Tibial nerve (tissue), 4 donors: ENCODE measurements around the gene CCDC194. TPM values are rescaled to one million over a fixed set of nuclear protein-coding genes. Genes with fewer than 3 reads are reported as not detected.
A peak's percentile ranks its signal among the peaks of the same experiment; 100 is the strongest.

Experiments used
- DNase-seq, 2 donors: peaks; one replicate each; pipeline ENCODE4 v3.0.0-alpha.2; 2019; ENCODE audit warnings: low spot score in 2 of 2
- H3K27ac ChIP-seq, 4 donors: fragments of 200-600 bp; sonication (generic) in 3 of 4; one replicate each; pipeline ENCODE4 v1.5.1; 2017 to 2019; ENCODE audit warnings: mild to moderate bottlenecking in 1 of 4
- H3K27me3 ChIP-seq, 2 donors: fragments of 200-600 bp; sonication (generic) in 1 of 2; one replicate each; pipeline versions ENCODE4 v1.5.1 to v1.6.0; 2017 to 2019
- H3K36me3 ChIP-seq, 3 donors: fragments of 200-600 bp; sonication (generic); one replicate each; pipeline ENCODE4 v1.5.1; 2018 to 2019
- H3K4me1 ChIP-seq, 4 donors: fragments of 200-600 bp; sonication (generic) in 3 of 4; one replicate each; pipeline ENCODE4 v1.5.1; 2017 to 2019
- H3K4me3 ChIP-seq, 4 donors: fragments of 200-600 bp; sonication (generic) in 3 of 4; one replicate each; pipeline ENCODE4 v1.5.1; 2017 to 2019; ENCODE audit warnings: mild to moderate bottlenecking in 1 of 4, moderate library complexity in 1 of 4
- H3K9me3 ChIP-seq, 4 donors: fragments of 200-600 bp; sonication (generic) in 3 of 4; one replicate each; pipeline ENCODE4 v1.5.1; 2017 to 2019
- CTCF ChIP-seq, 5 experiments: fragments of 200-600 bp in 3 of 5; fragments of 450-650 bp in 2 of 5; sonication (generic) in 3 of 5; IDR thresholded peaks; one replicate each; pipeline ENCODE4 v1.5.1; 2016 to 2019; ENCODE audit warnings: antibody characterized with exemption in 5 of 5, mild to moderate bottlenecking in 3 of 5, moderate library complexity in 2 of 5
- EP300 ChIP-seq, 2 donors: sonication (generic); formaldehyde crosslinking; IDR thresholded peaks; one replicate each; pipeline ENCODE4 v1.6.1; 2017; ENCODE audit warnings: antibody characterized with exemption in 2 of 2, mild to moderate bottlenecking in 1 of 2
- POLR2A ChIP-seq, 2 donors: fragments of 450-650 bp; IDR thresholded peaks; one replicate each; pipeline ENCODE4 v1.6.1; 2017; ENCODE audit warnings: antibody characterized with exemption in 2 of 2, mild to moderate bottlenecking in 2 of 2, moderate library complexity in 2 of 2
- WGBS, 2 donors: methylation state at CpG; one replicate each; pipeline ENCODE4 v1.1.5; 2018; 5-methylcytosine and 5-hydroxymethylcytosine counted together
- total RNA-seq, 4 donors: library from RNA; depleted of rRNA; stranded (reverse); fragments of >200 nt; gene quantifications; one replicate each; pipeline ENCODE4 v1.1.0, GENCODE V29; 2016

CCDC194 gene
- total RNA-seq, 4 donors from 2014 or later = 0.63 to 4.5 (median 2.0) TPM; not detected in 1

- Histone ChIP-seq H3K4me3 (no peak overlapping the region), H3K36me3 (peaks cover 0 to 38% (median 0%) of the 10 kb centered on the region in 3 donors), H3K27ac (no peak overlapping the region), H3K9me3 (no peaks in the 10 kb centered on the region), H3K4me1 (peaks cover 0 to 39% (median 9%) of the 10 kb centered on the region in 4 donors), H3K27me3 (no peaks in the 10 kb centered on the region)
- no peak for DNase-seq
- 80 to 82% methylated on average over 7 of the region's 7 CpGs for WGBS, 2 donors
- no peak for TF ChIP-seq CTCF (IDR thresholded peaks at IDR 0.05)
Observed at GRCh38 chr19:17341845-17342244, 52.2 kb downstream of the CCDC194 start.

- TF ChIP-seq CTCF (IDR thresholded peaks at IDR 0.05) (no peak), POLR2A (IDR thresholded peaks at IDR 0.05) (no peak), EP300 (IDR thresholded peaks at IDR 0.05) (no peak)
- no peaks in the 10 kb centered on the region for H3K9me3 ChIP-seq
Observed at GRCh38 chr19:17341386-17341785, 52.6 kb downstream of the CCDC194 start.

GRCh38 chr19:17340871-17341357, 53.1 kb downstream of the CCDC194 start:
- 51 to 66% methylated on average over 17 of the region's 17 CpGs for WGBS, 2 donors
- Histone ChIP-seq H3K36me3 (peaks cover 0 to 38% (median 0%) of the 10 kb centered on the region in 3 donors), H3K4me1 (peaks cover 0 to 36% (median 9%) of the 10 kb centered on the region in 4 donors), H3K27me3 (no peaks in the 10 kb centered on the region), H3K4me3 (no peak overlapping the region), H3K9me3 (no peaks in the 10 kb centered on the region), H3K27ac (peak overlapping the region in 1 of 4 donors; percentile 34)
- TF ChIP-seq CTCF (IDR thresholded peaks at IDR 0.05) = no peak
- TF ChIP-seq POLR2A (IDR thresholded peaks at IDR 0.05) = no peak
- TF ChIP-seq EP300 (IDR thresholded peaks at IDR 0.05) = no peak
- DNase-seq = no peak

More at GRCh38 chr19:17341386-17341785, 52.6 kb downstream of the CCDC194 start:
- no peak for DNase-seq
- H3K36me3 ChIP-seq = peaks cover 0 to 38% (median 0%) of the 10 kb centered on the region in 3 donors
- no peaks in the 10 kb centered on the region for H3K27me3 ChIP-seq
- H3K27ac ChIP-seq = peak overlapping the region in 1 of 4 donors; percentile 34
- peaks cover 0 to 36% (median 9%) of the 10 kb centered on the region in 4 donors for H3K4me1 ChIP-seq
- no peak overlapping the region for H3K4me3 ChIP-seq
- 91% methylated on average over 11 to 15 of the region's 15 CpGs for WGBS, 2 donors

Other genes starting within 250 kb of the CCDC194 start
- 10 to 100 TPM; 17.4 to 50.0 (median 28.0) TPM for gene USE1, start 178.8 kb downstream of the CCDC194 start, total RNA-seq
- gene OCEL1, start 168.0 kb downstream of the CCDC194 start, total RNA-seq = 10 to 100 TPM in 1 of 4 donors, 1 to 10 TPM in 3; 3.3 to 30.0 (median 5.8) TPM
- gene NR2F6, start 148.3 kb downstream of the CCDC194 start, total RNA-seq = 10 to 100 TPM; 30.0 to 46.0 (median 39.5) TPM
- 10 to 100 TPM in 2 of 4 donors, 1 to 10 TPM in 2; 3.1 to 29.4 (median 17.5) TPM for gene USHBP1, start 129.5 kb downstream of the CCDC194 start, total RNA-seq
- gene BABAM1, start 126.8 kb downstream of the CCDC194 start, total RNA-seq = 10 to 100 TPM; 60.0 to 72.0 (median 67.0) TPM
- 1 to 10 TPM in 2 of 4 donors, under 1 TPM in 2; 0.44 to 2.1 (median 0.90) TPM for gene ANKLE1, start 112.3 kb downstream of the CCDC194 start, total RNA-seq
- 10 to 100 TPM; 15.7 to 22.9 (median 19.9) TPM for gene ABHD8, start 90.8 kb downstream of the CCDC194 start, total RNA-seq
- gene MRPL34, start 88.3 kb downstream of the CCDC194 start, total RNA-seq = 100 to 1,000 TPM; 143 to 187 (median 175) TPM
- gene DDA1, start 84.6 kb downstream of the CCDC194 start, total RNA-seq = 10 to 100 TPM in 1 of 4 donors, 1 to 10 TPM in 3; 5.7 to 14.7 (median 7.8) TPM
- 10 to 100 TPM; 10.7 to 23.1 (median 13.3) TPM for gene ANO8, start 59.3 kb downstream of the CCDC194 start, total RNA-seq
- gene GTPBP3, start 56.6 kb downstream of the CCDC194 start, total RNA-seq = 10 to 100 TPM; 15.9 to 59.4 (median 28.8) TPM
- 100 to 1,000 TPM in 1 of 4 donors, 10 to 100 TPM in 3; 21.8 to 142 (median 78.8) TPM for gene PLVAP, start 16.9 kb downstream of the CCDC194 start, total RNA-seq
- gene BST2, start 11.4 kb upstream of the CCDC194 start, total RNA-seq = 10 to 100 TPM; 71.0 to 77.4 (median 72.2) TPM
- 10 to 100 TPM; 42.8 to 87.9 (median 51.9) TPM for gene MVB12A, start 25.9 kb upstream of the CCDC194 start, total RNA-seq
- gene TMEM221, start 54.5 kb upstream of the CCDC194 start, total RNA-seq = 1 to 10 TPM in 1 of 4 donors, under 1 TPM in 2, not detected in 1; 0.21 to 2.0 (median 0.30) TPM
- under 1 TPM in 1 of 4 donors, not detected in 3; 0.44 TPM for gene NXNL1, start 66.7 kb upstream of the CCDC194 start, total RNA-seq
- gene SLC27A1, start 76.3 kb upstream of the CCDC194 start, total RNA-seq = 10 to 100 TPM; 30.6 to 69.3 (median 55.9) TPM
- 10 to 100 TPM; 82.2 to 96.7 (median 92.2) TPM for gene PGLS, start 117.5 kb upstream of the CCDC194 start, total RNA-seq
- gene COLGALT1, start 161.5 kb upstream of the CCDC194 start, total RNA-seq = 100 to 1,000 TPM in 1 of 4 donors, 10 to 100 TPM in 3; 74.5 to 141 (median 88.2) TPM